HEK293 (cell line): ENCODE results near the gene ZNF385C.

ENCODE experiments used
- CTCF ChIP-seq: fragments of 450-650 bp; formaldehyde crosslinking; IDR thresholded peaks from 2 replicates; pipeline ENCODE4 v1.5.1; 2016; ENCODE audit warnings: missing biosample characterization, missing genetic modification characterization
- MYNN ChIP-seq: fragments of 450-650 bp; formaldehyde crosslinking; IDR thresholded peaks from 2 replicates; pipeline ENCODE4 v1.5.1; 2016; ENCODE audit warnings: missing biosample characterization, missing genetic modification characterization, borderline replicate concordance
- PATZ1 ChIP-seq: fragments of 450-650 bp; formaldehyde crosslinking; IDR thresholded peaks from 2 replicates; pipeline ENCODE4 v1.5.1; 2016; ENCODE audit warnings: missing biosample characterization, missing genetic modification characterization
- ZNF473 ChIP-seq: fragments of 450-650 bp; formaldehyde crosslinking; IDR thresholded peaks from 2 replicates; pipeline ENCODE4 v1.5.1; 2017; ENCODE audit warnings: missing biosample characterization, missing genetic modification characterization
- ZNF660 ChIP-seq: fragments of 450-650 bp; IDR thresholded peaks from 2 replicates; pipeline ENCODE4 v1.5.1; 2018; ENCODE audit warnings: missing biosample characterization, mild to moderate bottlenecking, missing genetic modification characterization

- TF ChIP-seq MYNN (no peak), PATZ1 (tag by site-specific recombination) (no peak), CTCF (tag by site-specific recombination) (no peak), ZNF660 (tag by site-specific recombination) (no peak), ZNF473 (tag by site-specific recombination) (no peak)
Observed at GRCh38 chr17:42078396-42079043, 19.8 kb downstream of the ZNF385C start.
